Astrocyte (in vitro differentiated cells and primary cell): Measurements from ENCODE around the gene EGFR.

Experiments
- CTCF ChIP-seq: IDR thresholded peaks from 2 replicates; pipeline ENCODE4 v1.5.1; 2011; ENCODE audit warnings: low read depth, mild to moderate bottlenecking, inconsistent platforms, low read length, moderate library complexity; ENCODE audit not compliant: insufficient read depth
- EZH2 ChIP-seq: IDR thresholded peaks from 2 replicates; pipeline ENCODE4 v1.6.1; 2012; ENCODE audit warnings: mild to moderate bottlenecking, low read length, inconsistent platforms; ENCODE audit not compliant: insufficient read depth

GRCh38 chr7:55055479-55055878 is 36.7 kb downstream of the EGFR start:
- TF ChIP-seq CTCF, result no peak
- TF ChIP-seq EZH2, result no peak
